ENCODE data around the gene NHS.
A peak's percentile ranks its signal among the peaks of the same experiment; 100 is the strongest.
"Not testable (repeated sequence)": the region's sequence is repeated elsewhere in the genome, so short reads cannot be mapped to it uniquely, and the experiment has no call there.

The NHS gene

GRCh38 chrX:17552044-17552650, 177.1 kb downstream of the NHS start:
- DNase-seq = peak; percentile 45

DNA sequence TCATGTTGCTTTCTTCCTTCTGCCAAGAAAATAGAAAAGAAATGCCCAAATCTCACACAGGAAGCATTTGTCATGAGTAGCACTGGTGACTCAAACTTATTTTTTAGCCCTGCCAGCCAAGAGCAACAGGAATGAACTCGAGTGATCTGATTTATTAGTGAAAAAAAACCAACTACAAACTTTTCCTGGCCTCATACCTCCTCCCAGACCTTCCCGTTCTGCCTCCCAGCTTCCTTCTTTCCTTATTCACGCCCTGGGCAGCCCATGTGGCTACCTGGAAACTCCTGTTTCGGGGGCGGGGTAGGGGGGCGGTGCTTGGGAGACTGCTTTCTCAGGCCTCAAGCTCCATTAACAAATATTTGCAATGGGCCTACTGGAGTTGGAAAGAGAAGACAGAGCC, 178.5 kb downstream of the NHS start:
- DNase-seq = peak; percentile 83

GRCh38 chrX:17553961-17554482, 179.0 kb downstream of the NHS start:
- DNase-seq = no peak

- no peak for DNase-seq
Measured at GRCh38 chrX:17554914-17555313, 179.9 kb downstream of the NHS start.

DNA sequence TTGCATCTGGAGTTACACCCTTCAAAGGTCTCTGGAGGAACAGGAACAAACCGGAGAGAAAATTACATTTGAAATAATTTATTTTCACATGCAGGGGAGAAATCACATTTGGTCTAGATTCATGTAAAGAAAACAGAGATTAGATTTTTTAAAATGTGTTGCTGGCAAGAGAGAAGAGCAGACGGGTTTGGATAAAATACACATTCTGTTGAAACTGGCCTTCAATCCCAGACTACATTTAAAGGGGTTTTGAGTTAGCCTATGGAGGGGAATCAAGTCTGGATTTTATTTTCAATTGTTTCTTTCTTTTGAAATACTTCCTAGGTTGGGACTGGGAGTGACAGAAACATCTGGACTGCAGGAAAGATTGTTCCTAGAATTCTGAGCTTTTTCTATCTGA, 180.8 kb downstream of the NHS start:
- no peak for DNase-seq

- peak; percentile 90 for DNase-seq
Measured at GRCh38 chrX:17559728-17560379, 184.9 kb downstream of the NHS start.

GRCh38 chrX:17560385-17560784, 185.4 kb downstream of the NHS start:
- DNase-seq = no peak

DNA sequence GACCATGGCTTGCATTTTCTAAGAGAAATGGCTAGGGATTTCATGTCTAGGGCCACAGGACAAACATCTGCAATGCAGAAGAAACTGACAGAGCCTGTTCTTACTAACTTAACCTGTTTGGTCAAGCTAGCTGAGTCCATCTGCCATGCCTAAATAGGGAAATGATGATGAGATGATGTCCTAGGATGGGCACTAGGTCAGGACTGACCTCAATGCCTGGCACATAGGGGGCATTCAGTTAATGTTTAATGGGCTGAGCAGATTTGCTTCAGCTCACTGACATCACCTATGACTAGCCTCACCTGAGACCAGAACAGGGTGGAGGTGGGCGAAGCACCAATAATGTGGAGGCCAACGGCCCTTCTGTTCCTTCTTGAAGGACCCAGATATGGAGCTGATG, 188.1 kb downstream of the NHS start:
- no peak for DNase-seq

DNA sequence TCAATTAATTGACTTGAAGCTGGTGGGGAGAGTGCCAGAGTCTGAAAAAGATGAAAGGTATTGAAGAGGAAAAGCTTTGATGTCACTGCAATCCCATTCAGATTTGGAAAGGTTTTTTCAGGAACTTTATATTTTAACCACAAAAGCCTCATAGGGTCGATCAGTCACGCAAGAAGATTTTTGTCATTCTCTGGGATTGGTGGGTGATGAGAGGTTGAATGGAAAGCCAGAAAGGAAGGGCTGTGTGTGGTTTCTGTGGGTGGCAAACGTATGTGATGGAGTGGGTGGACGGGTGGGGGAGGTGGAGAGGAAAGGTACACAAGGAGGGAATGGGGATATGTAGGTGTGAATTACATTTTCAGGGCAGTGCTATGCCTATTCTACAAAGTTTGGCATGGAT, 188.5 kb downstream of the NHS start:
- no peak for DNase-seq

DNA sequence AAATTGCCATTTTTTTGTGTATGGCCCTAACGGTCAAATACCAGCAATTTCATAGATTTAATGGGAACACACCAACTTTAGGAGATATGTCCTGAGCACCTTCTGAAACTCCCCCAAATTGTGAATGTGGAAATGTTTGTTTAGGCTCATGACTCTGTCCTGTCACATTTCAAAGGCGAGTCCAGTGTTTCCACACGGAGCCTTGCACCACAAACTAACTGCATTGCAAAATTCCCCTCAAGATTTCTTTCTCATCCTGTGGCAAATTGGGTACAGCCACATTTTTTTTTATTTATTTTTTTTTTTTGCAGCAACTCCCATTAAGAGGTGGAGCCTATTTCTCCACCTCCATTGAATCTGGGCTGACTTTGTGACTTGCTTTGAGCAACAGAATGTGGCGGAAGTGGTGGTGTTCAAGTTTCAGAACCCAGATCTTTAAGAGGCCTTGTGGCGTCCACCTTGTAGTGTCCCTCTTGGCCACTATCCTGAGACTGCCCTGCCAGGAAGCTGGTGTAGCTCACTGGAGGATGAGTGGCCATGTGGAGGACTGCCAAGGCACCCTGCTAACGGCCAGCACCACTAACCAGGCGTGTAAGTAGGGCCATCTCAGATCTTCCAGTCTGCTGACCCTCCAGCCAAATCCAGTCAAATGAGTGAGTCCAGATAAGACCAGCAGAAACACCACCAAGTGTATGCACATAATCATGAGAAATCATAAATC, 189.8 kb downstream of the NHS start:
- no peak for DNase-seq

- no peak for DNase-seq
Measured at GRCh38 chrX:17566740-17567139, 191.7 kb downstream of the NHS start.

DNA sequence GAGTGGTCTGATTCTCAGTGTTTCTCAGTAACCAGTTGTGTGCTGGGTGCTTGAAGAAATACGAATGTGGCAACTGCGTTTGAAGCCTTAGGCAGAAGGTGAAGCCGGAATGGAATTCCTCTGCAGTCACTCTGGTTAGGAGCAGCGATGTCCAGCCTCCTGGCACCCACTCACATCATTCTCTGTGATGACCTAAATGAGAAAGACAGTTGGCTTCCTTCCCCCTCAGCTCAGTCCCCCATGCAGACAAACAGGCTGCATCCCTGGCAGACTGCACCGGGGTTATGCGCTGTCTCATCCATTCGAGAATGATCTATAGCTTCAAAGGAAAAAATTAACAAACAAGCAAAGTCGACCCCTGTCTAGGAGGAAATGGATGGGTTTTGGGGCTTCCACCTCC, 192.2 kb downstream of the NHS start:
- no peak for DNase-seq

DNA sequence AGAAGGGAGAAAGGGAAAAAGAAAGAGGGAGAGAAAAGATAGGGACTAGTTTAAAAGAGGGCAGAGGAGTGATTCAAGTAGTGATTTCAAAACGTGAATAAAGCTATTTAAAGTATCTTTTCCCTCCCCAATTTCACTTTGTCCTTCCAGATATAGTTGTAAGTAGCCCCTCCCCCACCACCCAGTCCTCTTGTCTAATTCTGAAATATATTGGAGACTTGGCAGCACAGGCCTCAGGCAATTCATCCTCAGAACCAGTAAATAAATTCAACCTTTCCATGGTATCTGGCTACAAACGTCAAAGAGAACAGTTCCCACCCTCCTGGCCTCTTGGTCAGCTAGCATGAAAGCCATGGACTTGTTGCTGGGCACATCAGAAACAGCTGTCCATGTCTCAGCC, 192.8 kb downstream of the NHS start:
- DNase-seq = no peak

DNA sequence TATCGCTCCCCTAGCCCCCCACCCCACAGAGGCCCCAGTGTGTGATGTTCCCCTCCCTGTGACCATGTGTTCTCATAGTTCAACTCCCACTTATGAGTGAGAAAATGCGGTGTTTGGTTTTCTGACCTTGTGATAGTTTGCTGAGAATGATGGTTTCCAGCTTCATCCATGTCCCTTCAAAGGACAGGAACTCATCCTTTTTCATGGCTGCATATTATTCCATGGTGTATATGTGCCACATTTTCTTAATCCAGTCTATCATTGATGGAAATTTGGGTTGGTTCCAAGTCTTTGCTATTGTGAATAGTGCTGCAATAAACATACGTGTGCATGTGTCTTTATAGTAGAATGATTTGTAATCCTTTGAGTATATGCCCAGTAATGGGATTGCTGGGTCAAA, 193.8 kb downstream of the NHS start:
- DNase-seq = not testable (repeated sequence)

GRCh38 chrX:17579026-17579425, 204.0 kb downstream of the NHS start:
- peak; percentile 68 for DNase-seq

DNA sequence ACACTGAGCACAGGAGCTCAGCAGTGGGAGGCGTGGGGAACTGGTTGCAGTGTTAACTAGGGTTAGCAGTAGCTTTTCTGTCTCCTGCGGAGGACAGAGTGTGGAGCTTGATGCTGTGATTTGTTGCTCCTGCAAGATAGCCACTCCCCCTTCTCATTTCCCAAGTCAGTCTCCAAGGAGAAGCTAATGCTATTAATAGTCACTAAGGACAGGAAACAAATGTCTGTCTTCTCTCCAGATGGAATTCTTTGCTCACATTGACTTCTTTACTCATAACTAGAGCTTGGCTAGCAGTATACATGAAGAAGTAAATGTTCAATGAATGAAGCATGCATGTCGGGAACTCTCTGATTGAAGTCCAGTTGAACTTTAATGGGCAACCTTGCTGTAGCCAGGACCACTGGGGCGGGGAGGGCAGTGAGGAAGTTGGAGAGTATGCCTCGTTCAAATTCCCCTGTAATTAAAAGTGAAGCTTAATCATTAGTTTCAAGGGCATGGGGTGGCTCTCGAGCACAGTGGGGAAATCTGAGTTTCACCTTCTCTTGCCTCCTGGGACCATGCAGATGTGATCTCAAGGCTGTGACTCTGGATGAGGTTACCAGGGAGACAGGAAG, 205.6 kb downstream of the NHS start:
- peak; percentile 88 for DNase-seq

DNA sequence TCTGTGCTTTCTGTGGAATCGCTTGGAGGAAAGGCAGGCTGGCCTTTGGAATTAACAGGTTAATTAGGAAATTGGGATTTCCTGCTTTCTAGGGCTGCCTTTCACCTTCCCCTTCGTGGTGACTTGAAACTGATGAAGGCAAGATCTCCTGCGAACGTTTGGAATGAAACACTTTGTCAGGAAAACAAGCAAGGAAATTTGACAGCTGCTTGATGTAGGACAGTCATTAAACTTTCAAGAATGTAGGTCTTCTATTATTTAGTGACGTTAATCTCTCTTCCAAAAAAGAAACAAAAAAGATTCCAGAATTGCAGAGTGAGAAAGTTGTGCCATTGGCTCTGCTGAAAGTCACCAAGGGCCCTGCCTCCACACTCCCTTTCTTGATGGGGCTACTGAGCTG, 206.6 kb downstream of the NHS start:
- DNase-seq = no peak

DNA sequence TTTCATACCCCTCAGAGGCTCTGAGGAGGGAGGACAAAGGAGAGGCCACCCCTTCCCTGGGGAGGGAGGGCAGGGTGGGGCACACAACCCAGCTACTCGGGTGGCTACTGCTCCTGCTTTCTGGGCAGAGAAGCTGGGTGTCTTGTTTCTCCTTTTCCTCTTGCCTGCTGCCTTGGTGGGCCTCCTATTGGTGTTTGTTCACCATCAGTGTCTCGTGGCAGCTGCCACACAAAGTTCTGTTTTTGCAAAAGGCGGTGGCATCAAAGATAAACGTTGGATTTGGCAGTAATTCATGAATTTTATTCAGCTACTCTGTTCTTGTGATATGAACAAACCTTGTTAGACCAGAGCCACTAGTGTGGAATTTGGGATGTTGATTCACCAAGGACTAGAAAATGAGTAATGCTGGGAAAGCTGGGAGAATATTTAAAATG, 209.3 kb downstream of the NHS start:
- peak; percentile 87 for DNase-seq

GRCh38 chrX:17585006-17585405, 210.0 kb downstream of the NHS start:
- no peak for DNase-seq

GRCh38 chrX:17587366-17587765, 212.4 kb downstream of the NHS start:
- no peak for DNase-seq

GRCh38 chrX:17588303-17588702, 213.3 kb downstream of the NHS start:
- no peak for DNase-seq

DNA sequence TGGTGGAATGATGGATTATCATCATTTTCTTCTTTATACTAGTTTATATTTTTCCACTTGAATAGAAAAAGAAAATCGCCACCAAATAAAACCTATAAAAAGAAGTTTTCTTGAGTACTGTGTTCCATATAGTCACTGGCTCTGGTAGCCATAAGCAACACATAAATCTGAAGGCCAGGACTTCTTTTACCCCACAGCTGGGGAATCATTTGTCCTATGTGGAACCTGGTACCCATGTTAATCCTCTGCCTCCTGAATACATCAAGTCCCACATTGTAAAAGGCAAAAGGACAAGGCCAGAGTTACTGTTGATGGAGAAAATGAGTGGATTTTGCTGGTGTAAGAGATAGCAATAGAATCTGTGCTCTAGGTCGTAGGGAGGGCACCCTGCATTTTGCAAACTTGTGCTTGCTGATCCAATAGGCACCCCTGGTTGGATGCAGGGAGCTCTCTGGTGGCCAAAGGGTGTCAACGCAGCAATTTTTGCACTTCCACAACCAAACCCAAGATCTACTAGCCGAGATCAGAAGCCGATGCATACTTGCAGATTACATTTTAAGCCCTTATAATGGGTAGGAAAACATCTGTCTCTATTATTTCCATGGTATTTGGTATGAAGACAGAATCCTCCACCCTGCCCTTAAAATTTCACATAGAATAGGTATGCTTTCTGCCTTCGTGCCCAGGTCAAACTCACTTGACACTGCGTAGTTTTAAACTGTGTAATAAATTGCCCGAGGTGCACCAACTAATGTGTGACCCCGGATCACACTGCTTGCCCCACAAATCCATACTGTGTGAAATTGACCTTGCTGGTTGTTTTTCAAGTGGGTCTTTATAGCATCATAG, 216.1 kb downstream of the NHS start:
- DNase-seq = peak; percentile 76
